Right lobe of liver (tissue), 4 donors: ENCODE measurements around the gene NRXN3.

Experiments
- POLR2A ChIP-seq: fragments of 450-650 bp; IDR thresholded peaks from one replicate; pipeline ENCODE4 v1.6.1; 2017; ENCODE audit warnings: antibody characterized with exemption, mild to moderate bottlenecking
- TF ChIP-seq, protein P1 (sequence below), 4 donors: fragments of 200-600 bp in 3 of 4; fragments of 450-650 bp in 1 of 4; IDR thresholded peaks; one replicate each; pipeline versions ENCODE4 v1.5.1 to v1.8.0; 2016 to 2022; ENCODE audit warnings: antibody characterized with exemption in 4 of 4, mild to moderate bottlenecking in 2 of 4
- donor health status: DM: no; HTN: no; CAD: no.
- donor health status: DM: no; HTN: no; CAD: no.
- donor health status: DM: no; HTN: yes; CAD: no.

- TF ChIP-seq, protein P1, sequence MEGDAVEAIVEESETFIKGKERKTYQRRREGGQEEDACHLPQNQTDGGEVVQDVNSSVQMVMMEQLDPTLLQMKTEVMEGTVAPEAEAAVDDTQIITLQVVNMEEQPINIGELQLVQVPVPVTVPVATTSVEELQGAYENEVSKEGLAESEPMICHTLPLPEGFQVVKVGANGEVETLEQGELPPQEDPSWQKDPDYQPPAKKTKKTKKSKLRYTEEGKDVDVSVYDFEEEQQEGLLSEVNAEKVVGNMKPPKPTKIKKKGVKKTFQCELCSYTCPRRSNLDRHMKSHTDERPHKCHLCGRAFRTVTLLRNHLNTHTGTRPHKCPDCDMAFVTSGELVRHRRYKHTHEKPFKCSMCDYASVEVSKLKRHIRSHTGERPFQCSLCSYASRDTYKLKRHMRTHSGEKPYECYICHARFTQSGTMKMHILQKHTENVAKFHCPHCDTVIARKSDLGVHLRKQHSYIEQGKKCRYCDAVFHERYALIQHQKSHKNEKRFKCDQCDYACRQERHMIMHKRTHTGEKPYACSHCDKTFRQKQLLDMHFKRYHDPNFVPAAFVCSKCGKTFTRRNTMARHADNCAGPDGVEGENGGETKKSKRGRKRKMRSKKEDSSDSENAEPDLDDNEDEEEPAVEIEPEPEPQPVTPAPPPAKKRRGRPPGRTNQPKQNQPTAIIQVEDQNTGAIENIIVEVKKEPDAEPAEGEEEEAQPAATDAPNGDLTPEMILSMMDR (IDR thresholded peaks at IDR 0.05): no peak
- TF ChIP-seq POLR2A: no peak
These were observed 1670.7 kb downstream of the NRXN3 start for GRCh38 chr14:79840831-79841230.
